ENCODE measurements around the gene SOX15.

SOX15 gene

DNA sequence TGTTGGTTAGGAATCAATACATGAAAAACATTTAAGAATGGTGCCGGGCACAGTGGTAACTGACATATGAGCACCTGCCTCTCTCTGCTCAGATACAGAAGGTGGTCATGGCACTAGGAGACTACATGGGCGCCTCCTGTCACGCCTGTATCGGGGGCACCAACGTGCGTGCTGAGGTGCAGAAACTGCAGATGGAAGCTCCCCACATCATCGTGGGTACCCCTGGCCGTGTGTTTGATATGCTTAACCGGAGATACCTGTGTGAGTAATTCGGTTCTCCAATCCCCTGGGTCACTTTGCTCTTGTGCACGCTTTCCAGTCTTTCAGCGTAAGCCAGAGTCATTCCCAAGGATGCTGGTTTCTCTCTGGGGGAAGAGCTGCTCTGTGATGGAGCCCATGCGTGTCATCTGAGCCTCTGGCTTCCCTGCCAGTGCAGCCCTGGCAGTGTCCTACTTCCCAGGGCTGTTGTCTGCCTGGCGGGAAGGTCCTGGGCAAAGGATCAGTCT lies 13.4 kb downstream of the SOX15 start:
- DNase-seq (ENCODE audit: low read depth) = no peak
- H3K4me3 ChIP-seq (ENCODE audit: low read depth, low read length) = no peak overlapping the region
- TF ChIP-seq, protein P1, sequence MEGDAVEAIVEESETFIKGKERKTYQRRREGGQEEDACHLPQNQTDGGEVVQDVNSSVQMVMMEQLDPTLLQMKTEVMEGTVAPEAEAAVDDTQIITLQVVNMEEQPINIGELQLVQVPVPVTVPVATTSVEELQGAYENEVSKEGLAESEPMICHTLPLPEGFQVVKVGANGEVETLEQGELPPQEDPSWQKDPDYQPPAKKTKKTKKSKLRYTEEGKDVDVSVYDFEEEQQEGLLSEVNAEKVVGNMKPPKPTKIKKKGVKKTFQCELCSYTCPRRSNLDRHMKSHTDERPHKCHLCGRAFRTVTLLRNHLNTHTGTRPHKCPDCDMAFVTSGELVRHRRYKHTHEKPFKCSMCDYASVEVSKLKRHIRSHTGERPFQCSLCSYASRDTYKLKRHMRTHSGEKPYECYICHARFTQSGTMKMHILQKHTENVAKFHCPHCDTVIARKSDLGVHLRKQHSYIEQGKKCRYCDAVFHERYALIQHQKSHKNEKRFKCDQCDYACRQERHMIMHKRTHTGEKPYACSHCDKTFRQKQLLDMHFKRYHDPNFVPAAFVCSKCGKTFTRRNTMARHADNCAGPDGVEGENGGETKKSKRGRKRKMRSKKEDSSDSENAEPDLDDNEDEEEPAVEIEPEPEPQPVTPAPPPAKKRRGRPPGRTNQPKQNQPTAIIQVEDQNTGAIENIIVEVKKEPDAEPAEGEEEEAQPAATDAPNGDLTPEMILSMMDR (IDR thresholded peaks at IDR 0.05; ENCODE audit: control insufficient read depth, extremely low read depth, insufficient read depth) = no peak

DNA sequence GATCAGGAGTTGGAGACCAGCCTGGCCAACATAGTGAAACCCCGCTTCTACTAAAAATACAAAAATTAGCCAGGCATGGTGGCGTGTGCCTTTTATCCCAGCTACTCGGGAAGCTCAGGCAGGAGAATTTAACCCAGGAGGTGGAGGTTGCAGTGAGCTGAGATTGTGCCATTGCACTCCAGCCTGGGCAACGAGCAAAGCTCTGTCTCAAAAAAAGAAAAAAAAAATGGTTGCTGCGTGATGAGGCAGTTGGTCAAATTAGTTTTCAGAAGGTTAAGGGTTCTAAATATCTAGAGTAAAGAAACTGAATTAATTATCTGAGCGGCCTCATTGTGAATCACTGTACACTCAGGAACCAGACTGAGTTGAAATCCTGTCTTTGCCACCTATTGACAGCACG lies 13.9 kb downstream of the SOX15 start:
- DNase-seq (ENCODE audit: low read depth) = no peak
- TF ChIP-seq, protein P1 (IDR thresholded peaks at IDR 0.05; ENCODE audit: control insufficient read depth, extremely low read depth, insufficient read depth) = no peak
- no peak overlapping the region for H3K4me3 ChIP-seq (ENCODE audit: low read depth, low read length)

DNA sequence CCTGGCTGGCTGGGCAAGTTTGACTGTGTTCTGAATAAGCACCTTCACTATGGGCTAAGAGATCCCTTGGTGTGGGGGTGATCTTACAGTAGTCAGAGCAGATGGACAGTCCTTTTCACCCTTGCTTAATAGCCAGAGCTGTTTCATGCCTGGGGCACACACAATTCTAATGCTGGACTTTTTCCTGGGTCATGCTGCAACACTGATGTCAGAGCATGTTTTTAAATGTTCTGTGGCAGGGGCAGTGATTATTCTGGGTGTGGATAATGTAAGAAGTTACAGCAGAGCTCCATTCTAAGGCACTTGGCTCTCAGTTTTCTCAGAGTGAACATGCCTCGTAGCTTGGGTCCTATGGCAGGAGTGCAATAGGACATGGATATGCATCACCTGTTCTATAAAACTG lies 14.4 kb downstream of the SOX15 start:
- DNase-seq (ENCODE audit: low read depth) = no peak
- TF ChIP-seq, protein P1 (IDR thresholded peaks at IDR 0.05; ENCODE audit: control insufficient read depth, extremely low read depth, insufficient read depth) = no peak
- no peak overlapping the region for H3K4me3 ChIP-seq (ENCODE audit: low read depth, low read length)

DNA sequence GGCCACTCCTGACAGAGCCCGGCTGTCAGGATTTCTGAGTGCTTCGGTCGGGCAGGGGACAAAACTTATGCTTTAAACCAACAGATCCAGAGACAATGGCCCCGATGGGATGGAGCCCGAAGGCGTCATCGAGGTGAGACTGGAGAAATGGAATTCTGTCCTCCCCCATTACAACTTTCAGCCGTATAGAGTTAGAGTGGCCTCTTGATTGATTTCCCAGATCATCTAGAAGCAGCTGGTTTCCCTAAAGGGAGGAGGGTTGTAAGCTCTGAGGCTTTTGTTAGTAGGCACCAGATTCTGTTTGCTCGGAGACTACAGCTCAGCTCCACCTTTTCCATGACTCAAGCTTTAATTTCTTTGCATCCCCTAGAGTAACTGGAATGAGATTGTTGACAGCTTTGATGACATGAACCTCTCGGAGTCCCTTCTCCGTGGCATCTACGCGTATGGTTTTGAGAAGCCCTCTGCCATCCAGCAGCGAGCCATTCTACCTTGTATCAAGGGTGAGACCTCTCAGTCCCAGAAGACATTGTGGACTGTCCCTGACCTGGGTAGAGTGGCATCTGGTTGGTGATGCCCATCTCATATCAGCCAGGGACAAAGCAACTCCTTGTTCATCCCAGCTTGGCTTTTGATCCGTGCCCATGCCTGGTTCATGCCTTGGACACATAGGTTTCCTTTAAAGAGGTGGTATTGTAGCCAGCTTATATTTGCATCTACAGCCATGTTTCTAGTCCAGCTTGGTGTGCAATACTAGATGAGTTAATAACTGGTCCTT lies 15.5 kb downstream of the SOX15 start:
- H3K4me3 ChIP-seq (ENCODE audit: low read depth, low read length) = peak overlapping the region; percentile 99
- no peak for DNase-seq (ENCODE audit: low read depth)
- TF ChIP-seq, protein P1 (IDR thresholded peaks at IDR 0.05; ENCODE audit: control insufficient read depth, extremely low read depth, insufficient read depth) = no peak

DNA sequence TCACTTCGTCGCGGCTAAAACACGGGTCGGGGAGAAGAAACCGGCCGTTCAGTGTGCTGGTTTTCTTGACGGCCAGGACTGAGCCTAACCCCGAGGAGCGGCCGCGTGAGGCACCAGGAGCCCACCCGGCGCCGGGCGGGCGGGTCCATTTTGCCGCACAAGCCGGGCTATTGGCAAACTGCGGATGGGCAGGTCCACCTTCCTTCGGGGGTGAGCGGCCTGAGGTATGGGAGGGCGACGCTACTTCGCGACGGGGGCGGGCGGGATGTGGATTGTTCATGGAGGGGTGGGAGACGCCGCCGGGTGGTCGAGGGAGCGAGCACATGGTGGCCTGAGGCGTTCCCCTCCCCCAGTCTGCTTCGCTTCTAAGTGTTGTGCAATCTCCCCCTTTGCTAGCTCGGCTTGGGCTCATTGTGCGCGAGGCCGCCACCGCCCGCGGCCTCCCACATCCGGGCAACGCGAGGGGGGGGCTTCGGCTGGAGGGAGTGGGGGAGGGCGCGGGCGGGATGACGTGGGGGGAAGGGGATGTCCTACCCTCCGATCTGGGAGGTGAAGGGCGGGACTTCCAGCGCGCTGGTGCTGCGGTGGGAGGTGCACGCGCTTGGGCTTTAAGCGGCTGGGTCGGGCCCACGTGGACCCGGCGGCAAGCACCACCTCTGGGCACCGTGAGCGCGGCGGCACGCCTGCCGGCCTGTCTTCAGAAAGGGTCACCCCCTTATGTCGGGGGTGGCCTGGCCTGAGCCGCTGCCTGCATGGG lies 16.4 kb downstream of the SOX15 start:
- no peak for DNase-seq (ENCODE audit: low read depth)
- TF ChIP-seq, protein P1 (IDR thresholded peaks at IDR 0.05; ENCODE audit: control insufficient read depth, extremely low read depth, insufficient read depth) = no peak
- peak overlapping the region; percentile 99 for H3K4me3 ChIP-seq (ENCODE audit: low read depth, low read length)

DNA sequence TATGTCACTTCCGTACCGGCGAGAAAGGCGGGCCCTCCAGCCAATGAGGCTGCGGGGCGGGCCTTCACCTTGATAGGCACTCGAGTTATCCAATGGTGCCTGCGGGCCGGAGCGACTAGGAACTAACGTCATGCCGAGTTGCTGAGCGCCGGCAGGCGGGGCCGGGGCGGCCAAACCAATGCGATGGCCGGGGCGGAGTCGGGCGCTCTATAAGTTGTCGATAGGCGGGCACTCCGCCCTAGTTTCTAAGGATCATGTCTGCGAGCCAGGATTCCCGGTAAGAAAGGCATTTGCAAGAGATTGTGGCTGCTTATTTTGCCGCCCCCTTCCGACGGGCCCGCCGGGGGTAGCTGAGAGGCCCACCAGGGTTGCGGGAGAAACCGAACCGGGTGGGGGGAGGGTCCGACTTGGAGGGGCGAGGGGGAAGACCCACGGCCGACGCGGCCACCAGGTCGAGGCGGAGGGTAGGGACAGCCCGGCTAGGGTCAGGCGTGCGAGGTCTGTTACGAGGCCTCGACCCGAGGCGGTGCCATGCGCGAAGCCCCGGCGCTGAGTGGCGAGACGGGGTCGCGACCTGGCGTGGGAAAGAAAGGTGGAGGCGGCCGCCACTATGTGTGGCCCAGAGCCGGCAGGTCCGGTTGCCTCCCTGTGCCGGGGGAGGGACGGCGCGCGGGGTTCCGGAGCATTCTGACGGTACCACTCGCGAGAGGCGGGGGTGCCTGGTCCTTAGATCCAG lies 17.1 kb downstream of the SOX15 start:
- no peak for DNase-seq (ENCODE audit: low read depth)
- TF ChIP-seq, protein P1 (IDR thresholded peaks at IDR 0.05; ENCODE audit: control insufficient read depth, extremely low read depth, insufficient read depth) = no peak
- peak overlapping the region; percentile 99 for H3K4me3 ChIP-seq (ENCODE audit: low read depth, low read length)

Data from LNCaP clone FGC (cell line).